Right forelimb (tissue), 1 donor: ENCODE results near the gene RNASEH2A.
A peak's percentile ranks its signal among the peaks of the same experiment; 100 is the strongest.

Experiments used
- DNase-seq: peaks from one replicate; pipeline ENCODE4 v3.0.0-alpha.2; 2018

RNASEH2A gene

DNA sequence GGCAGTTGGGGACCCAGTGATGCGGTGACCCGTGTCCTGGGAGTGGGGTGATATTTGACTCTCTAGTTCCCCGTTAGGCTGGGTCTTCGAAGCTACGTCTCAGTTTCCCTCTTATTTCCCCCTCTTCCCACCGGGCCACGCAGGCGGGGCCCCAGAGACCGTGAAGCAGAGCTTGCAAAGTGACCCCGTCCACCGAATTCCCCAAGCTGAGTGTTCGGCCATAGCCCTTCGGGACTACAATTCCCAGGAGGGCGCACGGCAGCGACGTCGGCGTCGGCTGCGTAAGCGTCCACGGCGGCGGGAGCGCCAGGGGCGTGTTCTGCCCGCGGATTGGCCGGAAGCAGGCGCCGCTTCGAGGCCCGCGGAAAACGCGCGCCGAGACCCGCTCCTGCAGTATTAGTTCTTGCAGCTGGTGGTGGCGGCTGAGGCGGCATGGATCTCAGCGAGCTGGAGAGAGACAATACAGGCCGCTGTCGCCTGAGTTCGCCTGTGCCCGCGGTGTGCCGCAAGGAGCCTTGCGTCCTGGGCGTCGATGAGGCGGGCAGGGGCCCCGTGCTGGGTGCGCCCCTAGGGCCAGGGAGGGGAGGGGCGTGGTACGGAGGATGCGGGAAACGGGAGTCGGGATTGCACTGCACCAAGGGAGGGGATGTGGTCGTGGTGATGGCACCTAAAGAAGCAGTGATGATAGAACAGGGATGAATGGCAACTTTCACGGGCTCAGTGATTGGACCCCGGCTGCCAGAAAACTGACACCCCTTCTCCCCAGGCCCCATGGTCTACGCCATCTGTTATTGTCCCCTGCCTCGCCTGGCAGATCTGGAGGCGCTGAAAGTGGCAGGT, at the start of gene RNASEH2A:
Gene RNASEH2A, plus strand, starts transcription at position 343 of the 840 bp plus-strand sequence. Its CDS starts 90 bp downstream, at position 433.
- DNase-seq: peak; percentile 93

DNA sequence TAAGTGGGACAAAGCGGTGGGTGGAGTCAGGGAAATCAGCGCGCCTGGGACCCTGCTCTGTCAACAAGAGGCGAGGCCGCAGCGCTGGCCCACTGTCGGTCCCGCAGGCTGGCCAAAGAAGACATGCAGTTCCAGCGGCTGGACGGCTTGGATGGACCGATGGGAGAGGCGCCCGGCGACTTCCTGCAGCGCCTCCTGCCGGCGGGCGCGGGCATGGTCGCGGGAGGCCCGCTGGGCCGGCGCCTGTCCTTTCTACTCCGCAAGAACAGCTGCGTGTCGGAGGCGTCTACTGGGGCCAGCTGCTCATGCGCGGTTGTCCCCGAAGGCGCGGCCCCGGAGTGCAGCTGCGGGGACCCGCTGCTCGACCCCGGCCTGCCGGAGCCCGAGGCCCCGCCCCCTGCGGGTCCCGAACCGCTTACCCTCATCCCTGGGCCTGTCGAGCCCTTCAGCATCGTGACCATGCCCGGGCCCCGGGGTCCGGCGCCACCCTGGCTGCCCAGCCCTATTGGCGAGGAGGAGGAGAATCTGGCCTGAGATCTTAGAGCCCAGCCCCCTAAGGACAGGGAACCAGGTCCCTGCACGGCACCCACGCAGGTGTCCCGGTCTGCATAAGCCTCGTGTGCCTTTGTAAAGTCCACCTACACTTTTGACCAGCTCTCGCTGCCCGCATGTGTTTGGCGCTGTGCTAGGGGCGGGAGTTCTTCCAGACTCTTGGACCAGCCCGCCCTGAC, 48.7 kb upstream of the RNASEH2A start:
- peak; percentile 75 for DNase-seq

DNA sequence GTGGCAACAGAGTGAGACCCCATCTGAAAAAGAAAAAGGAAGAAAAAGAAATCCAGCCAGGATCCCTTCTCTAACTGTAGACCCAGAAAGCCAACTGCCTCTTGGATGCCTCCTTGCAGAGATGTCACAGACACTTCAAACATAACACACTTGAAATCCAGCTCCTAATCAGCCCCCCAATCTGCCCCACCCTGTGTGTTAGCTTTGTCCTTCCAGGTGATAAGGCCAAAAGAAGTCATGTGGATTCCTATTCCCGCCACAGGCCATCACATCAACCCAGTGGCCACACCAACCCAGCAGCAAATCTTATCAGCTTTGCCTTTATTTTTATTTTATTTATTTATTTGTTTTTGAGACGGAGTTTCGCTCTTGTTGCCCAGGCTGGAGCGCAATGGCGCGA, 46.7 kb upstream of the RNASEH2A start:
- no peak for DNase-seq

DNA sequence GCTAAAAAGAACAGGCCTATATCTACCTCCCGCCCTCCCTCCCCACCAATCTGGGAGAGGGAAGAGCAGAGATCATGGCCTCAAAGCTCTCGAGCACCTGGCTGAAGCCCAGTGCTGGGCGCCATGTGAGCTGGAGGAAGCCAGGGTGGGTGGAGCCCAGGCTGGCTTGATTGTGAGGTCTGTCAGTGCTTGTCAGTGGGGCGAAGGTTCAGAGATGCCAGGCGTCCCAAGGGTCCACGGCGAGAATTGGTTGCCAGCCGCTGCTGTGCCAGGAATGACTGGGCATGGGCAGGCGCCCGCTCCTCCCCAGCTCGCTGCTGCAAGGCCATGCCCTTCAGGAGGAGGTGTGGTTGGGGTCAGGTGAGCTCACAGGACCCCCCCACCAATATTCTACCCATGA, 43.3 kb upstream of the RNASEH2A start:
- DNase-seq: no peak

DNA sequence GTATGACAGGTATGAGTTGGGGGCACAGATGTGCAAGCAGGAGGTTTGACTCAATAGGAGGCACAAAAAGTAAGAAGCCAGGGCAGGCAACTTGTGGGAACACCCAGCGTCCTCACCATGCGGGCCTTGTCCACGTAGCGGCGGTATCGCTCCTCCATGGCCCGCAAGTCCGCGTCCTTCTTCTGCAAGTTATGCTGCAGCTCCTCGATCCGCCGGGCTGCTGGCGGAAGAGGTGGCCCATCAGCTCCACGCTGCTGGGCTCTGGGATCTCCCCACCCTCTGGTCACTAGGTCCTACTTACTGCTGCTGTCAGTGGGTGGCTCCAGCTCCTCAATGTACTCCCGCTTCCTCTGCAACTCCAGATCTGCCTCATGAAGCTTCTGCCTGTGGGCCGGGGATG, 41.7 kb upstream of the RNASEH2A start:
- no peak for DNase-seq

DNA sequence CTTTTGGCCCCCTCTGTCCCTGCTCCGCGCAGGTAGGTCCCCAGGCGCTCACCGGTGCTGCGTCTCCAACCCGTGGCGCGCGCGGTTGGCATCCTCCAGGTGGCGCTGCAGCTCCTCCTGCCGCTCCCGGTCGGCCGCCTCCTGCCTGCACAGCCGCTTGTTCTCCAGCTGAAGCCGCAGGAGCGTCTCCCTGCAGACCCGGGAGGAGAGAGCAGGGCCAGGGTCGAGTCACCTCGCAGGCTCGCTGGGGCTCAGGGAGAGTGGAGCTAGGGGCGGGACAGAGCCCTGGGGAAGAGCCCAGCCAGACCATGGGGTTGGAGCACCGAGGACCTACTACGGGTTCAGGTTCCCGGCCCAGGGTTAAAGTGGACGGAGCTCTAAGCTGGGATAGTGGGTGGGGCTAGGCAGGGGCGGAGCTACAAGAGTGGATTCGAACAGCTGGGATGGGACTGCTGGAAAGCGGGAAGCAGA, 40.3 kb upstream of the RNASEH2A start:
- DNase-seq: peak; percentile 89

DNA sequence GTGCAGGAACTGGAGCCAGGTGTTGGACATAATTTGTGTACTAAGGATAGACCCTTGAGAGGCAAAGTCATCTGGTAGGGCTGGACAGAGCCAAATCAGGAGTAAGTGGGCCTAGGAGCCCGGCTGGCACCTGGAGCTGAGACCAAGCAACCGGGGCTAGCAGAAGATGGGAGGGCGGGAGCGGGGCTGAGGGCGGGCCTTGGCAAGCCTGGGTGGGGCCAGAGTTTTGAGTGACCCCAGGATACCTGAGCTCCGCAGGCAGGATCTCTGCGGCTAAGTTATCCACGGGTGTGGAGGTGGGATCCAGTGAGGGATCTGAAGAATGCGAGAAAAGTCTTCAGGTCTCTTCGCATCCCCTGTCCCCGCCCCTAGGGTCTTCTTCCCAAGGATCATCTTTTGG, 39.2 kb upstream of the RNASEH2A start:
- DNase-seq: no peak

DNA sequence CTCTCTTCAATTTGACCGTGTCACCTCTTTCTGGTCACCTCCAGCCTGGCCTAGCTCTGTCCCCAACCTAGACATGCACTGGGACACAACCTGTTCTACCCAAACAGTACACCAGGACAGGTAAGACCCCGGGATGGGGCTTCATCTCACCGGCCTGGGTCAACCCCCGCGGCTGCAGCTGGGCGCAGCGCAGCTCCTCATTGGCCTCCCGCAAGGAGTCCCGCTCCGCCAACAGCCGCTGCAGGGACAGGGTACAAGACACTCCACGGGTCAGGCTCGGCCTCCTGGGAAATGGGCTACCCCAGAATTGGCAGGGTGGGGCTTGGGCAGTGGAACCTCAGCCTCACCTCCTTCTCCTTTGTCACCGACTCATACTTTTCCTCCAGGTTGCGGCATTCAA, 38.7 kb upstream of the RNASEH2A start:
- no peak for DNase-seq

DNA sequence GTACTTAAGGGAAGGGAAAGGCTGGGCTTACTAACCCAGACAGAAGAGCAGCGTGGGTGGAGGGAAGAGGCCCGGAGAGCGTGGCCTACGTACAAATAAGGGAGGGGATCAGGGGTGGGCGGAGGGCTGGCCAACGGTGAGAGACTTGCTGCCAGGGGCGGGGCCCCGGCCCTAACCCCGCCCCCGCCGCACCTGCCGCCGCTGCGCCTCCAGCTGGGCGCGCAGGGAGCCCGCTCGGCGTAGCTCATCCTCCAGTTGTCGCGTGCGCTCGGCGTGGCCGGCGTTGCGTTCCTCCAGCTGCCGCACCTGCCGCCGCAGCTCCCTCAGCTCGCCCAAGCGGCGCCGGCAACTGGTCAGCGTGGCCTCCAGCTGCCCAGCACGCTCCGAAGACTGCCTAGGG, 36.7 kb upstream of the RNASEH2A start:
- DNase-seq: no peak

DNA sequence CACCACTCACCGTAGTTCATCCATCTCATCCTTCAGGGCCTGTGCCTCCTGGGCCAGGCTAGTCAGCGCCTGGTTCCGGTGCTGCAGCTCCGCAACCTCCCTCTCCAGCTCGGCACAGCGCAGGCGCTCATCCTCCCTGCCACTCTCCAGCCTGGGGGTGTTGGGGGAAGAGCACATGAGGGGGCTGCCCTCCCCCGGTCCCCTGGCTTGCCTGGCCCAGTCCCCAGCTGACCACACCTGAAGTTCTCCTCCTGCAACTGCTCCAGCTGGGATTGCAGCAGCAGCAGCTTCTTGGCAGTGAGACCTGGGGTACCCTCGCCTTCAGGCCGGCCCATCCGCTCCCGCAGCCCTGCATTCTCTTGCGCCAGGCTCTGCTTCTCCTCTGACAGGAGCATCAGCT, 35.5 kb upstream of the RNASEH2A start:
- no peak for DNase-seq

DNA sequence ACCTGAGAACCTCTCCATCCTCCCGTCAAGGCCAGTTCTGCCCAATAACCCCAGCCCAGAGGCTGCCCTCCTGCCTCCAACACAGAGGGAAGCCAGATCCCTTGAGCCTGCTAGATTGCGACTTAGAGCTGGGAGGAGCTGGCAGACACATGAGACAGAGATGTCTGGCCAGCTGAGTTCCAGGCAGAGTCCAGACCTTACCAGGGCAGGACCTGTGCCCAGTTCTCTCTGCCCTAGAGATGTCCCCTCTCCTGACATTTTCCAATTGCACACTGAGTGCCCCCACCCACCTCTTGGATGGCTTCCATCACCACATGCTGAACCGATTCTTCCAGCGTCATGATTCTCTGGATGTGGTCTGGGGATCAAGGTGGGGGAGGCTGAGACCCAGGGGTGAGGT, 34.1 kb upstream of the RNASEH2A start:
- no peak for DNase-seq

DNA sequence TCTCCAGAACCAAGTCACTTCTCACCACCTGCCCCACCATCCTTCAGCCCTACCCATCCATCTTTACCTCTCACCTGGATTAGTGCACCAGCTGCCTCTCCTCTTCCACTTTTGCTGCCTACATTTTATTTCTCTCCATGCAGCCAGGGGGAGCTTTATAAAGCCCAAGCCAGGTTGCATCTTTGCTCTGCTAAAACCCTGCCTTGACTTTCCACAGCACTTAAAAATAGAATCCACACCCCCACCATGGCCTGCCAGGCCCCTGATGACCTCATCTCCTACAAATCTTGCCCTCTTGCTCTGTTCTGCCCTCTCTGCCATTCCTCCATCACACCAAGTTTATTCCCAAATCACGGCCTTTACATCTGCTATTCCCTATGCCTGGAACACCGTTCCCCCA, 32.8 kb upstream of the RNASEH2A start:
- no peak for DNase-seq

DNA sequence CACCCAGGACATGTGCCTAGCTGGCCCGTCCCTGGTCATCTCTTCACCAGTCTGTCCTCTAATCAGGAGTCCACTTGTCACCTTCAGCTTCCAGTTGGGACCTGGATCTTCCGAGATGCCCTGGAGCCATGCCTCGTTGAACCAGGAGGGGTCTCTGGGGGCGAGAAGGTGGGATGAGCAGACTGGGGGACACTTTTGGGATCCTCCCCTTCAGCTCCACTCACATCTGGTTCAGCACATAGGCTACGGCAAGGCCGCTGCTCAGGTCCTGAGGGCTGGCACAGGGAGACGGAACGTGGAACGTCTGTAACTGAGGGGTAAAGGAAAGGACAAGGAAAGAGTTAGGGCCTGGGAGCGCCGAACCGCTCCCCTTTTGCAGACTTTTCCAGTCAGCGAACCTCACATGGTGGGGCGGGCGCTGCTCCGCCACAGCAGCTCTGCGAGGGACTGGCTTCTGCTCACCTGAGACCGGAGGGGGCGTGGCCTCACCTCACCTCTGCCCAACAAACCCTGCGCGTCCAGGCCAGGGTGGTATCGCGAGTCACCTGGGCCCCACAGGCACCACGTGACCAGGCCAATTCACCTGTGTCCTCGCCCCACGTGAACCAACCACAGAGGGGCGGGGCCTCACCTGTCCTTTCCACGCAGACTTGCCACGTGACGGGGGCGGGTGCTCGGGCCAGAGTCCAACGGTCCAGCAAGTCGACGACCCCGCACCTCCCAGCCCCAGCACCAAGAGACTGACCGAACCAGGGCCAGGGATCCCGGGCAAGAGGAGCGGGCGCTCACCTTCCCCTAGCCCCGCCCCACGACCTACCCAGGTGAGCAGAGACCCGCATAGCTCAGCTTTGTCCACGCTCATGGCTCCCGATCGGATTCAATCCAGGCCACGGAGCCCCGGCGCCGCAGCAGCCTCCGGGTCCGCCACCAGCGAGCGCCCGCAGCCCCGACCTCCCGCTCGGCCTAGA, 31.5 kb upstream of the RNASEH2A start, which contains the start of gene HOOK2:
Gene HOOK2, minus strand, starts transcription at position 965 of the 968 bp plus-strand sequence. Its CDS starts 103 bp downstream, at position 862.
- DNase-seq: no peak

DNA sequence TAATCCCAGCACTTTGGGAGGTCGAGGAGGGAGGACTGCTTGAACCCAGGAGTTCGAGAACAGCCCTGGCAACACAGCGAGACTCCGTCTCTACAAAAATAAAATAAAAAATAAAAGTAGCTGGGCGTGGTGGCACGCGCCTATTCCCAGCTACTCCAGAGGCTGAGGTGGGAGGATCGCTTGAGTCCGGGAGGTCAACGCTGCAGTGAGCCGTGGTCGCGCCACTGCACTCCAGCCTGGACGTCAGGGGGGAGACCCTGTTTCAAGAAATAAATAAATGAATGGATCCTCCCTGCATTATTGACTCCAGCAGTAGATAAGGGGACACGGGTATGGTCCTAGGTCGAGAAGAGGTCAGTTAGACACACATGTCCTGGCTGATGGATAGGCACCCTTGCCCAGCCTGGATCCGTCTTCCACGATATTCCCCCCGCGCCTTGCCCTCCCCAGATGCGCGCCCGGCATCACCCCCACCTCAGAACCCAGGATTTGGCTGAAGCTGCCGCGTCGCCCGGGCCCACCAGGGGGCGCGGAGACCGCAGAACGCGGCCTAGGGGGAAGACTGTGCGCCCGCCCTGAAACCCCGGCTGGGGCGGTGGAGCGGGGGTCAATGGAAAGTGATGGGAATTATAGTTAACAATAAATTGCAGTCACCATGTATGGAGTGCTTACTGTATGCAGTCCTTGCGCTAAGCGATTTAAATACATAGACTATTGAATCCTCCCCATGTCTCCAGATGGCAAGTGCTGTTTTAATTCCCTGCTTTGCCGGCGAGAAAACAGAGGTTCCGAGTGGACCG, 29.0 kb upstream of the RNASEH2A start:
- DNase-seq: peak; percentile 91

DNA sequence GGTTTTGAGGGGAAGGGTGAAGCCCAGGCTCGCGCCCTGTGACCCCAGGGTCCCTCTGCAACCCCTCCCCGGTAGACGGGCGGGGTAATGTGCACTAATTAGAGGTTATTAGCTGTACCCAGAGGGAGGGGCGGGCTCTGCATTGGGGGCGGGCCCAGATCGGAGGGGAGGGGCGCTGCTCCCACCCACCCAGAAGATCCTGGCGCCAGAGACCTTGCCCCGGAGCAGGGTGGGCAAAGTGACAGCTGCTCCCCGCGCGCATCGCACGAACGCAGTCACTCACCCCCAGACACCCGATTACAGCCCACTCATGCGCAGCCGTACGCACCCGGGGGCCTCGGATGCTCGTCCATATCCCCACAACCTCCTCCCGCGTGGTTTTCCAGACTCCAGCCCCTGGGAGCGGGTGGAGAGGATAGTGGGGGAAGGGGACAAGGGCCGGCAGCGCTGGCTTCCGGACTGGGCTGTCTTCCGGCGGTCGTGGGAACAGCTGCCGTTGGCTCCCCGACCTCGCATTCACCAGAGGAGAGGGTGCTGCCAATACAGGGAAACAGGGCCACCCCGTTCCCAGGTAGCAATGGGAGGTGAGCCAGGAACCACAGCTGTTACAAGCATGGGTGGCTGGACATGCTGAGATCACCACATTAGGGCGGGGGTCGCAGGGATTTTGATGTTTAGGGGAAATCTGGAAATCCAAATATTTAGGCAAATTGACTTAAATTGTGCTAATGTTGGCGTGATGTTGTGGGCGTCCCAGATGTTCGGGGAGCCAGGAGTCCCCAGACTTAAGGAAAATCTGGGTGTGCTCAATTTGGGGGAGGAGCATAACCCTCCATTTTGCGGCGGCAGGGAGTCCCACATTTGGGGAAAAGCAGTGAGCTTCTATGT, 28.1 kb upstream of the RNASEH2A start:
- DNase-seq: peak; percentile 87

DNA sequence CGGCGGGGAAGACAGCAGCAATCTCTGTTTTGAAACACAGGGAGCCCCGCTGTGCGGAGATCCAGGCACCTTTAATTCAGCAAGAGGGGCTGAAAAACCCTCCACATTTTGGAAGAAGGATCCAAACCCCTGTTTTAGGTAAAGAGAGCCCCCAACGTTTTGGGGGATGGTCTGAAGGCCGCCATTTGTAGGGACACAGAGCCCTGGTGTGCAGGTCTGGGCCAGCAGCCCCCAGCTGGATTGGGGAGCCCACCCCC, 27.6 kb upstream of the RNASEH2A start:
- DNase-seq: no peak

DNA sequence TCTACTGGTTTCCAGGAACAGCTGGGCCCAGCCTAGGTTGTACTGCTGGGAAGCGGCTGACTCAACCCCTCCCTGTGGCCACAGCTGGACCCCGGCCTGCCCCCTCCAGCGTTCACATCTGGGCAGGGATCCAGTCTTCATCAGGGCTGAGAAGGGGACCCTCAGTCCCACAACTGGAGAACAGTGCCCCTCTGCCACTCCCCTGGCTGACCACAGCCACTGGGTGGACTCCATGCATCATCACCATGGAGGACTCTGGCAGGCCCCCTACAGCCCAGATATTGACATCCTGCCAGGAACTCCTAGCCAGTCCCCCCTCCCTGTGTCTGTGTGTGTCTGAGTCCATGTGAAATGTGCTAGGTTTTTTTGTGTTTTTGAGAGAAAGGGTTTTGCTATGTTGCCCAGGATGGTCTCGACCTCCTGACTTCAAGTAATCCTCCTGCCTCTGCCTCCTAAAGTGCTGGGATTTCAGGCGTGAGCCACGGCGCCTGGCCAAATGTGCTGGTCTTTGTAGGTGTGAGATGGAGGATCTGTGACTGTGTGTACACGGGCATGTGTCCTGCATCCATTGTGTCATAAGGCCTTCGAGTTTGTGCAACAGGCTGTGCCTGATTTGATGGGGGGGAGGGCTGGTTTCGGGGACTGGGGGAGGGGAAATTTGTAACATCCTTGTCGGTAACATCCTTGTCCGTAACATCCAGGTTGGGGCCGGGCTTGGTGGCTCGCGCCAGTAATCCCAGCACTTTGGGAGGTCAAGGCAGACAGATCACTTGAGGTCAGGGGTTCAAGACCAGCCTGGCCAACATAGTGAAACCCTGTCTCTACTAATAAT, 27.0 kb upstream of the RNASEH2A start:
- peak; percentile 89 for DNase-seq

DNA sequence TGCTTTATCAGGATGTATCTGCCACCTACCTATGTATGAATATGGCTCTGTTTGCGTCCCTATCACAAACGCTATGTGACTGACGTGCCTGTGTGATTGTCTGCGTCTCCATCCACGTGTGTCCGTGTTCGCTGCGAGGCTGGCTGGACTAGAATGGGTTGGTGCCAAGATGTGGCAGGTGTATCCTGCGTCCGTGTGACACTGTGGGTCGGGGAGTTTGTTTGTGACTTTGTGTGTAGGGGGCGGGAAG, 24.3 kb upstream of the RNASEH2A start:
- DNase-seq: no peak

DNA sequence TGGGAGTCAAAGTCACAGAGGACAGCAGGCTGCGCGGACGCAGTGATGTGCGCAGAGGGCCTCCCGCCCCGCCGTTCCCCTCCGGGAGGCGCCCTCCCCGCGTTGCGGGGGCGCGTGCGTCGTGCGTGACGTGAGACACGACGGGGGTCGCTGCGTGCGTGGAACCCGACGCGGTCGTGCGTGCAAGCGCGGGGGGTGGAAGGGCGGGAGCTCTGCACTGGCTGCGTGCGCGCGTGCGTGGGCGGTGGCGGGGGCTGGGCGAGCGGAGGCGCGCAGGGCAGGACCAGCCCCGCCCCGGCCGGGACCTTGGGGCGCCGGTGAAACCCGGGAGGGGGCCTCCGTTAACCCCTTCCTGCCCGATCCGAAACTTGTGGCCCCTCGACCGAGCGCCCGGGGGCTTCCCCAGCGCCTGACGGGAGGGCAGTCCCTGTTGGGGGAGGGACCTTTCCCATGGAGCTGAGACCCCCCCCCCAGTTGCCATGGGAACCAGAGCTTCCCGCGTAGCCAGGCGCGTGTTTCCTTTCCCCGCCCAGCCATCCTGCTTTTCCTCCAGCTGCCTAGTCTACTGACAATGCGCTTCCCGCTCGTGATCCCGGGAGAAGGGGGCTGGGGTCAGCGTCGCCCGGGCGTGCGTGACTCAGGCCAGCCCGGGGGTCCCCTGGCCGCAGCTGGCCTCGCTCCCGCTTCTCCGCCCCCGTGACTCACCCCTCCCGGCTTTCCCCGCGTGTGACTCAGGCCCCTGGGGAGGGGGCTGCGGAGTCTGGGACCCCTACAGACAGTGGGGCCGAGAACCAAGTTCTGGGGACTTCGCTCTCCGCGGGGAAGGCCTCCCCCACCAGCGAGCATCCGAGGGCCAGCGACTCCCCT, 23.7 kb upstream of the RNASEH2A start:
- peak; percentile 92 for DNase-seq
